H9 (cell line): Measurements from ENCODE around the gene RALGDS. TPM values are rescaled to one million over a fixed set of nuclear protein-coding genes. Genes with fewer than 3 reads are reported as not detected.

Experiments used
- DNase-seq: peaks from one replicate; pipeline ENCODE4 v3.0.0-alpha.2; 2017
- H2AFZ ChIP-seq: one replicate; pipeline ENCODE4 v1.6.1; 2013; ENCODE audit warnings: mild to moderate bottlenecking, low read length, control low read depth, moderate library complexity
- H2AK5ac ChIP-seq: 2 replicates; pipeline ENCODE4 v1.6.1; 2013; ENCODE audit warnings: low read length, control low read depth, mixed read lengths; ENCODE audit not compliant: insufficient read length
- H2BK120ac ChIP-seq: one replicate; pipeline ENCODE4 v1.6.1; 2013; ENCODE audit warnings: low read depth, mild to moderate bottlenecking, low read length, control low read depth, inconsistent platforms; ENCODE audit not compliant: poor library complexity, severe bottlenecking
- H2BK12ac ChIP-seq: 2 replicates; pipeline ENCODE4 v1.6.1; 2013; ENCODE audit warnings: low read length, control low read depth, mixed read lengths, low read depth; ENCODE audit not compliant: insufficient read length
- H2BK15ac ChIP-seq: 2 replicates; pipeline ENCODE4 v1.6.1; 2013; ENCODE audit warnings: low read depth, low read length, control low read depth
- H2BK20ac ChIP-seq: one replicate; pipeline ENCODE4 v1.6.1; 2013; ENCODE audit warnings: low read depth, mild to moderate bottlenecking, low read length, control low read depth, inconsistent platforms; ENCODE audit not compliant: poor library complexity, severe bottlenecking
- H2BK5ac ChIP-seq: 2 replicates; pipeline ENCODE4 v1.6.1; 2013; ENCODE audit warnings: low read length, control low read depth, mixed read lengths; ENCODE audit not compliant: insufficient read length
- H3K14ac ChIP-seq: 2 replicates; pipeline ENCODE4 v1.6.1; 2013; ENCODE audit warnings: low read length, control low read depth; ENCODE audit not compliant: insufficient read depth
- H3K18ac ChIP-seq: 2 replicates; pipeline ENCODE4 v1.6.1; 2013; ENCODE audit warnings: low read depth, mild to moderate bottlenecking, mixed read lengths, low read length, control low read depth; ENCODE audit not compliant: insufficient read length
- H3K23ac ChIP-seq: 2 replicates; pipeline ENCODE4 v1.6.1; 2013; ENCODE audit warnings: low read length, control low read depth, mixed read lengths, low read depth; ENCODE audit not compliant: insufficient read length
- H3K23me2 ChIP-seq: 2 replicates; pipeline ENCODE4 v1.6.1; 2013; ENCODE audit warnings: low read depth, mild to moderate bottlenecking, mixed read lengths, low read length, control low read depth; ENCODE audit not compliant: insufficient read length, poor library complexity, severe bottlenecking
- H3K27ac ChIP-seq: 2 replicates; pipeline ENCODE4 v1.5.1; 2013; ENCODE audit warnings: low read length, control low read depth, mixed read lengths, low read depth; ENCODE audit not compliant: insufficient read length
- H3K27me3 ChIP-seq: 2 replicates; pipeline ENCODE4 v1.6.1; 2013; ENCODE audit warnings: low read length, control low read depth, inconsistent platforms; ENCODE audit not compliant: insufficient read depth
- H3K4ac ChIP-seq: 2 replicates; pipeline ENCODE4 v1.6.1; 2013; ENCODE audit warnings: low read depth, mild to moderate bottlenecking, control low read depth, inconsistent platforms, low read length, moderate library complexity
- H3K4me1 ChIP-seq: 2 replicates; pipeline ENCODE4 v1.6.1; 2013; ENCODE audit warnings: low read length, control low read depth, inconsistent platforms; ENCODE audit not compliant: insufficient read depth
- H3K4me2 ChIP-seq: 2 replicates; pipeline ENCODE4 v1.6.1; 2013; ENCODE audit warnings: low read length, control low read depth, mixed read lengths; ENCODE audit not compliant: insufficient read length, insufficient read depth
- H3K56ac ChIP-seq: 2 replicates; pipeline ENCODE4 v1.6.1; 2013; ENCODE audit warnings: low read depth, mild to moderate bottlenecking, mixed read lengths, low read length, control low read depth; ENCODE audit not compliant: insufficient read length
- H3K79me1 ChIP-seq: 2 replicates; pipeline ENCODE4 v1.6.1; 2013; ENCODE audit warnings: low read depth, mild to moderate bottlenecking, moderate library complexity, low read length, control low read depth, inconsistent platforms; ENCODE audit not compliant: insufficient read depth, poor library complexity, severe bottlenecking
- H3K79me2 ChIP-seq: 2 replicates; pipeline ENCODE4 v1.6.1; 2013; ENCODE audit warnings: low read length, control low read depth, inconsistent platforms; ENCODE audit not compliant: insufficient read depth
- H3K9ac ChIP-seq: 2 replicates; pipeline ENCODE4 v1.6.1; 2013; ENCODE audit warnings: low read length, control low read depth, mixed read lengths; ENCODE audit not compliant: insufficient read length; ENCODE audit errors: extremely low read depth
- H3K9me3 ChIP-seq: one replicate; pipeline ENCODE4 v1.6.1; 2013; ENCODE audit warnings: low read depth, low read length, inconsistent platforms; ENCODE audit not compliant: control insufficient read depth
- H3T11ph ChIP-seq: one replicate; pipeline ENCODE4 v1.6.1; 2013; ENCODE audit warnings: mild to moderate bottlenecking, low read length, control low read depth, inconsistent platforms
- H4K20me1 ChIP-seq: one replicate; pipeline ENCODE4 v1.6.1; 2013; ENCODE audit not compliant: control insufficient read depth, insufficient read length, insufficient read depth
- H4K5ac ChIP-seq: 2 replicates; pipeline ENCODE4 v1.6.1; 2013; ENCODE audit warnings: low read depth, mild to moderate bottlenecking, mixed read lengths, low read length, control low read depth; ENCODE audit not compliant: insufficient read length
- H4K8ac ChIP-seq: replicated peaks from 2 replicates; pipeline ENCODE4 v1.6.1; 2013; ENCODE audit warnings: low read length, control low read depth, mixed read lengths, low read depth; ENCODE audit not compliant: insufficient read length
- H4K91ac ChIP-seq: 2 replicates; pipeline ENCODE4 v1.6.1; 2013; ENCODE audit warnings: low read depth, mild to moderate bottlenecking, moderate library complexity, mixed read lengths, low read length, control low read depth; ENCODE audit not compliant: insufficient read length
- H3K27ac Mint-ChIP-seq, 3 experiments: 2 replicates in 2 of 3; 3 replicates in 1 of 3; pipeline ENCODE4 v1.8.0; 2020 to 2021; ENCODE audit warnings: mixed read lengths in 3 of 3, mild to moderate bottlenecking in 1 of 3, moderate library complexity in 1 of 3
- H3K27me3 Mint-ChIP-seq: 2 replicates; pipeline ENCODE4 v1.8.0; 2021; ENCODE audit warnings: low read depth, mild to moderate bottlenecking, moderate library complexity, mixed read lengths
- H3K36me3 Mint-ChIP-seq, 3 experiments: 2 replicates in 2 of 3; 3 replicates in 1 of 3; pipeline ENCODE4 v1.8.0; 2020 to 2021; ENCODE audit warnings: low read depth in 3 of 3, mixed read lengths in 3 of 3; ENCODE audit not compliant: insufficient read depth in 1 of 3
- H3K4me1 Mint-ChIP-seq, 2 experiments: 2 replicates each; pipeline ENCODE4 v1.8.0; 2020; ENCODE audit warnings: mixed read lengths in 2 of 2
- H3K4me3 Mint-ChIP-seq, 2 experiments: 2 replicates in 1 of 2; 3 replicates in 1 of 2; pipeline ENCODE4 v1.8.0; 2020 to 2021; ENCODE audit warnings: mild to moderate bottlenecking in 2 of 2, mixed read lengths in 2 of 2, moderate library complexity in 1 of 2
- H3K9me3 Mint-ChIP-seq, 2 experiments: 2 replicates in 1 of 2; 3 replicates in 1 of 2; pipeline ENCODE4 v1.8.0; 2020; ENCODE audit warnings: mild to moderate bottlenecking in 2 of 2, mixed read lengths in 2 of 2, moderate library complexity in 1 of 2
- CTCF ChIP-seq: fragments of 200-600 bp; sonication (generic); conservative IDR thresholded peaks from 3 replicates; pipeline ENCODE4 v1.8.0; 2021; ENCODE audit warnings: antibody characterized with exemption, mild to moderate bottlenecking
- WGBS: extraction: QIAGEN DNeasy Blood & Tissue Kit; methylation state at CpG from one replicate; pipeline ENCODE4 v1.1.7; 2013; ENCODE audit warnings: missing lambda C conversion rate, low lambda C conversion rate, mixed read lengths; ENCODE audit not compliant: insufficient read length; ENCODE audit errors: extremely low coverage; 5-methylcytosine and 5-hydroxymethylcytosine counted together
- total RNA-seq: library from RNA; stranded (reverse); gene quantifications from 2 replicates; pipeline ENCODE4 v1.2.1, GENCODE V29; 2021

RALGDS gene
- total RNA-seq, 1 experiment from 2014 or later, result 21.3 TPM

GRCh38 chr9:133058550-133059320 lies 62.3 kb downstream of the RALGDS start:
- H3K27ac ChIP-seq, result no peak overlapping the region

More at GRCh38 chr9:133058550-133059320, 62.3 kb downstream of the RALGDS start:
- Histone ChIP-seq H3K23me2 (no peaks in the 10 kb centered on the region), H3K27me3 (no peaks in the 10 kb centered on the region), H3K4me2 (no peak overlapping the region), H3T11ph (no peak overlapping the region), H2AK5ac (no peak overlapping the region), H4K20me1 (peaks cover 3% of the 10 kb centered on the region), H2BK20ac (no peak overlapping the region), H3K56ac (no peak overlapping the region), H3K4me1 (peaks cover 2% of the 10 kb centered on the region; the same call in 1 of the 2 replicates), H2AFZ (no peak overlapping the region), H4K5ac (no peak overlapping the region), H3K9ac (no peak overlapping the region), H3K79me1 (no peaks in the 10 kb centered on the region), H2BK120ac (no peak overlapping the region), H3K79me2 (no peaks in the 10 kb centered on the region), H3K18ac (no peak overlapping the region), H3K14ac (no peak overlapping the region), H4K91ac (no peak overlapping the region), H3K4ac (no peak overlapping the region), H4K8ac (no peak overlapping the region), H2BK5ac (no peak overlapping the region), H3K23ac (no peak overlapping the region), H2BK15ac (no peak overlapping the region), H2BK12ac (no peak overlapping the region), H3K9me3 (no peaks in the 10 kb centered on the region)
- Mint-ChIP-seq H3K27me3 (no peaks in the 10 kb centered on the region), H3K4me3 (no peak overlapping the region), H3K4me1 (peaks cover 28 to 29% of the 10 kb centered on the region in 2 experiments), H3K27ac (peak overlapping the region in 1 of 3 experiments; percentile 61; a peak in 3 of 7 replicates), H3K9me3 (no peaks in the 10 kb centered on the region; a peak in 1 of 5 replicates), H3K36me3 (peaks cover 25 to 42% (median 40%) of the 10 kb centered on the region in 3 experiments; a peak in 6 of 7 replicates)
- no CpG with 5 or more reads among the region's 12 CpGs for WGBS
- no peak for TF ChIP-seq CTCF
- DNase-seq, result no peak
